ENCODE data around the gene NMNAT1.
"Not testable (repeated sequence)": the region's sequence is repeated elsewhere in the genome, so short reads cannot be mapped to it uniquely, and the experiment has no call there.

The NMNAT1 gene

DNA sequence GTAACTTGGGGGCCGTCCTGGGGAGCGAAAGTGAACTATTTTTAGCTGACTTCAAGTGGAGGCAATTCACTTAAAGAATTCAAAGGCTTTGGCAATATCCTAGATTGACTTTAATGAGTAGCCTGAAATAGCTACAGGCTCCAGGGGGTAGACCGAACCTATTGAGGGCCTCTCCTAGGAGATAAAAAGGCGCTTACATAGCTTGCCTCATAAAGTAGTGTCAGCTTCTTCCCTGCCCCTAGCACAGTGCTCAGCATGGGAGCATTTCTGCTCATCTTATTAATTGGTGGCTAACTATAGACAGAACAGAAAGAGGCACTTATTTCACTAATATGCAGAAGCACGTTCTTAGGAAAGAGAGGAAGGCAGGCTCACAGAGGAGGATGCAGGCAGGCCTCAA is 20.9 kb upstream of the NMNAT1 start:
- DNase-seq = no peak

DNA sequence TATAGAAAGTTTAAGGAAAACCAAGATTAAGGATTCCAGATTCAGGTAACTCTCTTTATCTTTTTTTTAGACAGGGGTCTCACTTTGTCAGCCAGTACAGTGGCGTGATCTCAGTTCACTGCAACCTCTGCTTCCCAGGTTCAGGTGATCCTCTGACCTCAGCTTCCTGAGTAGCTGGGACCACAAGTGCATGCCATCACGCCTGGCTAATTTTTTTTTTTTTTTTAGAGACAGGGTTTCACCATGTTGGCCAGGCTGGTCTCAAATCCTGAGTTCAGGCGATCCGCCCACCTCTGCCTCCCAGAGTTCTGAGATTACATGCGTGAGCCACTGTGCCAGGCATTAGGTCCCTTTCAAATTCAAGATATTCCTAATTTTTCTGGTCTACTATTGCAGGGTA is 16.0 kb upstream of the NMNAT1 start:
- DNase-seq = no peak

DNA sequence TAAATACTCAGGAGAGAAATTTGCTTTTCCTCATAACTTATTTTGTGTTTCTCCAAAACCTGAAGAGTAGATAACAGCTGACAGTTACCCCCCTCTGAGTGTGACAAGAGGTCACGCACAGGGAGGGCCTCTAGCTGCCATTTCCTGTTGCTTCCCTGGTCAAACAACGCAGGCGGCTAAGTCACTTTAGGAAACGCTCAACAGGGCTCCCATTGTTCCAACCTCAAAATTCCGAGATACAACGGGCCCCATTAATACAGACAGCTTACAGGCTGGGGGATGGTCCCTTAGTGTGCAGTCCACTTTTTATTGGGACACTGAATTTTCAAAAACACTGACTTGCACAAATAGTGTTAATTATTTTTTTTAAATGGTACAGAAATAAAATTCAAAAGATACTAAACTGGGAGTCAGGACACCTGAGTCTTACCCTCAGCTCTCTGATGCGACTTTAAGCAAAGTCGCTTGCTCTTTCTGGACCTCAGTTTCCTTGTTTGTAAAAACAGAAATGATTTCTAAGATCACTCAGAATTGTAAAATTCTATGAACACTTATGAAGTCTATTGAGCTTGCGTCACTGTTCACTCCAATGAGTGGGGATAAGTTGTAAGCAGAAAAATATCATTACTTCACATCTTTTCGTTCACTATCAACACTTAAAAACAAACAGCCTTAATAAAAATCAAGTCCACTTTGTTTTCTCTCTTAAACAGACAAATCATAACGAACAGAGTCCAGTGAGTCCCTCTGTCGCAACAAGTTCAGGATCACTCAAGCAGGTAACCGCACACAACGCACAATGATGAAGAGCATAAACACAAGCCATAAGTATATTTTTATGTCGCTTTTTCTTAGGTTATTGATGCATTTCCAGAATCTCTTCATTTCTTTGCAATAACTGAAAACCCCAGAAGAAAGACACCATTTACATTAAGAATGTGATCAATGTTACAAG is 13.6 kb upstream of the NMNAT1 start:
- no peak for DNase-seq

DNA sequence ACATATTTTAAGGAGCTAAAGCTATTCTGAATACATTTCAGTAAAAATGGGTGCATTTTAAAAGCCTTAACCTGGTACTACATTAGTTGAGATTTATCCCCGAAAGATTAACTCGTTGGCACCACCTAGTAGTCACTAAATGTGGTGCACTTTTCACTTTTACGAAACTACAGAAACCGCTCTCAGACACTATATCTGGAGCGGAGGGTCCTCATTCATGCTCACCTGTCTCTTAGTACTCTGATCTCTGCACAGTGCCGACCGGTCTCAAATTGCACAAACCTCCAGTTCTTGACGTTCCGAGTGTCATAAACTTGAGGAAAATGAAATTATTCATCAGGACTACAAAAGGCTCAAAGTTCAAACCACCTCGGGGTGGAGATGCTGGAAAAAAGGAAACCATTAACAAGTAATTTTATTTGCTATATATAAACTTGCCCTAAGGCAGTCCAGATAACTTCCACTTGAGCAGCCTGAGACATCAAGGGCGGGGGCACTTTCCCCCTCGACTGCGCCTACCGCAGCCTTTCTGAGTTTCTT is 806 bp upstream of the NMNAT1 start:
- DNase-seq = no peak

DNA sequence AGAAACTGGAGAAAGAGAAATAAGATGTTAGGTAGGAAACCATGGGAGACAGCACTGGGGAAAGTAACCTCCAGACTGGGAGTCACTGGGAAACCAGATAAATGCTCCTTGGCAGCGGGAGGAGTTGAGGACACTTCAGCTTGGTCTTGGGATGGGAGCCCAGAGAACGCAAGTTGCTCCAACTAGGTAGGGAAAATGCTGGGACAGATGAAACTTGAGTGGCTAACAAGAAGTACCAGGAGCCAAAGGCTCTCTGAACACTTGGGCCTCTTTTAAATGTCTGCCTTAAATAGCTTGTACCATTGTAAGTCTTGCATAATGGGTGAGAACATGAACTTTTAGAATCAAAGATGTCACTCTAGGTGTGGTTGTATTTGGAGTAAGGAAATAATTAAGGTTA is 3.0 kb downstream of the NMNAT1 start:
- no peak for DNase-seq

DNA sequence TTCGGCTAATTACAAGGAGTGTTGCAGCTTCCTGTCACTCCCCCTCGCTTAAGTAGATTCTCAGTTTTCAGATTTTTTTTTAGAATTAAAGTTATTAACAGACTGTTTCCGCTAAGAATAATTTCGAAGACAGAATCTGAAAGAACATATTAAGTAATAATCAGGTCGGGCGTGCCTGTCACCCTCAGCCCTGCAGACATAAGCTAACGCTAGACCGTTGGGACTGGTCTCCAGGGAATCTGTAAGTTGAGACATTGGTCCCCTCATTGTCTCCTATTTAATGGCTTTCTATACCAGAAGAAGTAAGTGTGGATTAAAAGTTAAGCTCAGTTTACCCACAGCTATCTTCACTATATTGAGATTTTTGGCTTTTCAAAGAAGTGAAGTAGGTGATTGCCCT is 14.5 kb downstream of the NMNAT1 start:
- no peak for DNase-seq

DNA sequence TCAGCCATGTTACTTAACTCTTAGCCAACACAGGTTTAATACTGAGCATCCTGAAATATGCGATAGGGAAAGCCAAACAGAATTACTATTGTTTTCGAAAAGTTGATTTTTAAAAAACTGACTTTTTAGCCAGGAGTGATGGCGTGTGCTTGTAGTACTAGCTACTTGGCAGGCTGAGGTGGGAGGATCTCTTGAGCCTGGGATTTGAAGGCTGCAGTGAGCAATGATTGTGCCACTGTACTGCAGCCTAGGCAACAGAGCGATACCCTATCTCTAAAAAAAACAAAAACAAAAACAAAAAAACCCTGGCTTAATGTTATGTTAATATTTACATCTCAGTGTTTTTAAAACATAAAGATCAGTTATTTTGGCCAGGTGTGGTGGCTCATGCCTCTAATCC is 16.7 kb downstream of the NMNAT1 start:
- no peak for DNase-seq

DNA sequence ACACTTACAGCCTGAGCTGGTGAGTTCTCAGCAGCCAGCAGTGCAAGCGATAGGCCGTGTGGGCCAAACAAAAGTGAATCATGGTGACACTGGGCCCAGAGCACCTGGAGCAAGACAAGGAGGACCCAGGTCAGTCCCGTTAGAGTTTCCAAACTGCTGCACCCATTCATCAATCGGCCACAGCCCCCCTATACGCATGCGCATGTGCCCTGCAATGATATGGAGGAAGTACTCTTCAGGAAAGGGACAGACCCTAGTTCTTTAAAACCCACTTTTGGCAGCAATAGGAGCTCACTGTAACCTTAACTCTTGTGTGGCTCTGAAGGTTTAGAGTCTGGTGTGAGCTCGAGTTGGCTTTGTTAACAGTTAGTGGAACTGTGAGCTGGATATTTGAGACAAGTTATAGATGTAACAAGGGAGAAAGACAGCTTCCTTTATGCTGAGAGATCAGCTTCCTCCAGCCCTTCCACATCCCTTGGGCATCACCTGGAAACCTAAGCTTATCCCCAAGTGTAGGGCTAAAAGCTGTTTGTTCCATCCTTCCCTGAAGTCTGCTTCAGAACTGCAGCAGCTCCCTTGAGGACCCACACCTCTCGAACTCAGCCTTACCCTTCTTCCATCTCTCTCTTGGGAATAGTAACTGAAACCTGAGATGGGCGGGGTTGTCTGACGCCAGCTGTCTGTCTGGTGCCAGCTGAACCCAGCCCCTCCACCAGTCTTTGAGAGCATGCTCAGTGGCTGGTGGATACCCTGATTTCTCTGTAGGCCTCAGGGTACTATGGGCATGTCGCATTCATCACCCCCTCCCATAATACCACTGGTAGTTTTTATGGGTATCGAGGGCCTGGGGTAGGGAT is 17.7 kb downstream of the NMNAT1 start:
- no peak for DNase-seq

DNA sequence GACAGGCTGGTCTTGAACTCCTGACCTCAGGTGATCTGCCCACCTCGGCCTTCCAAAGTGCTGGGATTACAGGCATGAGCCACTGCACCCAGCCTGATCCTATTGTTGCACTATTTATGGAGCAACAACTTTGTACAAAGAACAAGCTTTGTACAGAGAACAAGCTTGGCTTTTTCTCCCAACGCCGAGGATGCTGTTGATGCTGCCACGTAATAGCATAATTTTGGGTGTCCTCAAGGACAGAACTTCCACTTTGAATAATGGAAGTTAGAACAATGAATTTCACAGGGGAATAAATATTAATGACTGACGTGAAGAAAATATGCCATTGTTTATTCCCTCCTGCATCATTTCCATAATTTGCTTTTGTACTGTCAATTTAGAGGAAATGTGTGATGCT is 41.0 kb downstream of the NMNAT1 start:
- no peak for DNase-seq

DNA sequence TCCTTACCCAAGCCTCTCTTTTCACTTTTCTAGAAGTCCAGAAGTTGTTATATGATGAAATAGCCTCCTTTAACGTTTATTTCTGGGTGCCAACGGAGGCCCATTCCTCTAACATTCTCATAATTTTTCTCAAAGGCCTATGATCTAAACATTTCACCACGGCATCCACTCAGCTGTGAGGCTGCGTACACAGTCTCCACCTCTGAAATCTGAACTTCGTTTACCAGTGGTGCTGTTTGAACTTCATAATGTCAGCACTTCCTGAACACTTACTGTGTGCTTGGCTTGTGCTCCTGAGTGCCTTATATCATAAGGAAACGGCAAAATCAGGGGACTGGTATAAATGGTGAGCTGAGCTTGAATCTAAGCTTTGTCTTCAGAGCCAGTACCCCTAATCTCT is 41.7 kb downstream of the NMNAT1 start:
- no peak for DNase-seq

DNA sequence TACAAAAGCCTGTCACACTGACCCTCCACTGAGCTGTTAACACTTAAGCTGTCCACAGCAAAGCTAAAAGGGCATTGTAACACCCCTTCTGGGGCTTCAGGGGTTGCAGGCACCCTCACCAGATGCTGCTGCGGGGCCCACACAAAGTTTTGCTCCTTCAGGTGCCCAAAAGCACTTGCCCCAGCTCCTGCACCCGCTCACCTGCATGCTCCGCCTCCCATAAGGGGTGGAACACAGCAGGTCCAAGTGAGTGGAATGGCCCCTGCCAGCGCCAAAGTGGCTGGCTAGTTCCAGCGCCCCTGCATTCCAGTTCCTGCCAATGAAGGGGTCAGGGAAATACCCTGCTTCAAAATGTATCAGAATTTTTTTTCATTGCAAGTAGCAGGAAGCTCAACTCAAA is 46.5 kb downstream of the NMNAT1 start:
- no peak for DNase-seq

DNA sequence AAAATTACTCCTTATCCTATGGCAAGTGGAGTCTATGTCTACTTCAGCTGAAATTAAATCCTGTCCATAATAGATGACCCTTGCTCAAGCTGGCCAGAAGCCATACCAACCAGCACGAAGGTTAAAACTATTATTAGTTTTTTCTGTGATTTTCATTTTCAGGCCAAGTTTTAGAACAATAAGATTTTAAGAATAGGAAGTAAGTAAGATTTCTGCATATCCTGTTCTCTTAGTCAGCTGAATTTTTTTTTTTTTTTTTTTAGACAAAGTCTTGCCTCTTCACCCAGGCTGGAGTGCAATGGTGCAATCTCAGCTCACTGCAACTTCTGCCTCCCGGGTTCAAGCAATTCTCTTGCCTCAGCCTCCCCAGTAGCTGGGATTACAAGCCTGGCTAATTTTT is 47.7 kb downstream of the NMNAT1 start:
- DNase-seq = no peak

DNA sequence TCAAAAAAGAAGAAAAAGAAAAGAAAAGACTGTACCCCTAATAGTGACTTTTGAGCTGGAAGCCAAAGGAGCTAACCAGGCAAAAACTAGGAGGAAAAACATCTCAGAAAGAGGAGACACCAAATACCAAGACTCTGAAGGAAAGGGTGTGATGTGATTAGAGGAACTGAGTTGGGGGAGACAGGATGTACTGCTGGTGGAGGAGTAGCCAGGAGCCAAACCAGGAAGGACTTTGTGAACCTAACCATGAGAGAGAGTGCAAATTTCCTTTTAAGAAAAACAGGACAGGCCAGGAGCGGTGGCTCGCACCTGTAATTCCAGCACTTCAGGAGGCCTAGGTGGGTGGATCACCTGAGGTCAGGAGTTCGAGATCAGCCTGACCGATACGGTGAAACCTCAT is 49.6 kb downstream of the NMNAT1 start:
- DNase-seq = no peak

DNA sequence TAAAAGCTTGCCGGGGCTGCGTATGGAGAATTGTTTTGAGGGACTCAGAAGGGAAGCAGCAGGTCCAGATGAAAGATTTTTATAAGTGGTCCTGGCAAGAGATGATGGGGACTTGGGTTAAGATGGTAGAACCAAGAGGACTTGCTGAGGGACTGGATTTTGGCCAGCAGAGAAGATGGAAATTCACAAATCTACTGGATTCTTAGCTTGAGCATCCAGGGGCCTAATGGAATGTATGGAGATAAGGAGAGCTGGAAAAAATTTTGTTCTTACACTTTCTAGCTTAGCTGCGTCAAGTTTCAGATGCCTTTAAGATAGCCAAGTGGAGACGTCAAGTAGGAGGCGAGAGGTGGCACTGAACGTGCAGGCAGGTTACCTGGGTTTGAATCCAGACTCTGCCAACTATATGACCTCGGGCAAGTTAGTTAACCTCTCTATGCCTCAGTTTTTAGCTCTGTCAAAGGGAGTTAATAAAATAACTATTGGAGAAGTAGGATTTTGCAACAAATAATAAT is 50.3 kb downstream of the NMNAT1 start:
- DNase-seq = no peak

DNA sequence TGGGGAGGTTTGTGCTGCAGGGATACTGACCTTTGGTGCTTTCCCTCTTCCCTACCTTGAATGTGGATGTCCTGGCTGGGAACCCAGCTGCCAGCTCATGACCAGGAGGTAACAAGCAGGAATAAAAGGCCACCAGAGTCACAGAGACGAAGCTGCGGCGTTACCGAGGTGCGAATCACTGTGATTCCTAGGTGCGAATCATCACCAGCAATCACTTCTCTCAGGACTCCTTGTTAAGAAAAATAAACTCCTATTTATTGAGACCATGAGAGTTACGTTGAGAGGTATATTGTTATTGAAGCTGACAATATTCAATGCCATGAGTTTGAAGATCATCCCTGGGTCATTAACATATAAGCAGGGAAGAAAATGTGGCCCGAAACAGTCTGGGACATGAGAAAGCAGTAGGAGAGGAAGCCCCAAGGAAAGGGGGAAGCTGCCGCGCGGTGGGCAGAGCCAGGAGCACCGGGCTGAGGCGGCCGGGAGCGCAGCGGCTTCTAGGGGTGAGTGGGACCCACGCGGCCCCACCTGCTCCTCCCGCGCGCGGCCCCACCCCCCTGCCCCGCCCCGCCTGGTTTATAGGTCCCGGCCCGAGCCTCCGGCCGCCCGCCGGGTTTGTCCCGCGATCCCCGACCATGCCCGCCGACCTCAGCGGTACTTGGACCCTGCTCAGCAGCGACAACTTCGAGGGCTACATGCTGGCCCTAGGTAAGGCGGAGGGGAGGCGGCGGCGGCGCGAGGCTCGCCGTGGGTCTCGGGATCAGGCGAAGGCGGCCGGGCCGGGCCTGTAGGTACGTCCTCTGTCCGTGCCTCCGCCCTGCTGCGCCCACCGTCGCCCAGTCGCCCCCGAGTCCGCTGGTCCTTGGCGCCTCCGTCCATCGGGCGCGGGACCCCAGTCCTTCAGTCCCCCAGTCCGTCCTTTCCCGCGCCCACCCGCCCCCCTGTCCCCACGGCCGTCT is 53.6 kb downstream of the NMNAT1 start, which contains the start of gene RBP7:
Gene RBP7 (plus strand): TSS at position 605 of the 959 bp plus-strand sequence. CDS start 31 bp downstream, at position 636.
- no peak for DNase-seq

DNA sequence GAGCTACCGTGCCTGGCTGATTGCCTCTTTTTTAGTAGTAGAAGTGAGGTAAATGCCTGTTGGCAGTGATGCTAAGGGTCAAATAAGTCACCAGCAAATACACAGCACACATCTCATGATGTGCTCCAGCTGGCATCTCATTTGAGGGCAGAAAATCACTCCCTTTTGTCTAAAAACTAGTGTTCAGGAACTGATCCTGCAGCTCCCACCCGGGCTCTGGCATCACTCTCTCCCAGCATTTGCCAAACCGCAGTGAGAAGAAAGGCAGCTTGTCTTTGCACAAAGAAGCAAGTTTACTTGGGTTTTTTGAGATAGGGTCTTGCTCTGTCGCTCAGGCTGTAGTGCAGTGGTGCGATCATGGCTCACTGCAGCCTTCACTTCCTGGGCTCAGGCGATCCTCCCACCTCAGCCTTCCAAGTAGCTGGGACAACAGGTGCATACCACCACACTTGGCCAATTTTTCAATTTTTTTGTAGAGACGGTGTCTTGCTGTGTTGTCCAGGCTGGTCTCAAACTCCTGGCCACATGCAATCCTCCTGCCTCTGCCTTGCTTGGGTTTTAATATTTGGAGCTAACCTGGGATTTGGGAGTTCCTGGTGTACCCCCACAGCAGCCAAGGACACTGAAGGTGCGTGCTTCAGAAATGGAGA is 57.9 kb downstream of the NMNAT1 start:
- DNase-seq = no peak

DNA sequence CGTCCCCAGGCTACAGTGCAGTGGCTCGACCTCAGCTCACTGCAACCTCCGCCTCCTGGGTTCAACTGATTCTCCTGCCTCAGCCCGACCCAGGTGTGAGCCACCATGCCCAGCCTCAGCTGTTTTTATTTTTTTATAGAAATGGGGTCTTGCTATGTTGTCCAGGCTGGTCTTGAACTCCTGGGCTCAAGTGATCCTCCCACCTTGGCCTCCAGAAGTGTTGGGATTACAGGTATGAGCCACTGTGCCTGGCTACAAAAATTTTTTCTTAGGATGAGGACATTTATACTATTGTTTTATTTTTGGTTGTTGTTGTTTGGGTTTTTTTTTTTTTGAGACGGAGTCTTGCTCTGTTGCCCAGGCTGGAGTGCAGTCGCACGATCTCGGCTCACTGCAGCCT is 62.0 kb downstream of the NMNAT1 start:
- DNase-seq = not testable (repeated sequence)

DNA sequence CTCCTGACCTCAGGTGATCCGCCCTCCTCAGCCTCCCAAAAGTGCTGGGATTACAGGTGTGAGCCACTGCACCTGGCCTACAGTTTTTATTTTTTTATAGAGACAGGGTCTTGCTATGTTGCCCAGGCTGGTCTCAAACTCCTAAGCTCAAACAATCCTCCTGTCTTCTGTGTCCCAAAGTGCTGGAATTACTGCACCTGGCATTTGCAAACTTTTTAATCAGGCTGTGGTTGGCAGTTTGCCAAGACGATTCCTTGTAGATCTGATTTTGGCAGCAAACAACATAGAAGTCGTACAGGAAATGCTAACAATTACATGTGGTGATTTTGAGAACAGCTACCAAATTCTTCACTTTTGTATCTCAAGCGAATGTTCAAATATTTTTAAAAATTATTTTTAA is 63.9 kb downstream of the NMNAT1 start:
- no peak for DNase-seq

DNA sequence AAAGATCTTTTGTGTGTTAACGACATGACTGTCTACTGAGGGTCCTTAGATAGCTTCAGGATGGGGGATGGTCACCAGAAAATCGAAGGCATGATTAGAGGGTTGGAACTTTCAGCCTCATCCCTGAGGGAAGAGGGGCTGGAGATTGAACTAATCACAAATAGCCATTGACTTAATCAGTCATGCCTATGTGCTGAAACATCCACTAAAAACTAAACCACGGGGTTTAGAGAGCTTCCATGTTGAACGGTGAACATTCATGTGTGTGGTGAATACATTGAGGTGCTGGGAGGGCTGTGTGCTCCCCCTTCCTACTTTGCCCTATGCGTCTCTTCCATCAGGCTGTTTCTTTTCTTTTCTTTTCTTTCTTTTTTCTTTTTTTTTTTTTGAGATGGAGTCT is 70.7 kb downstream of the NMNAT1 start:
- no peak for DNase-seq

DNA sequence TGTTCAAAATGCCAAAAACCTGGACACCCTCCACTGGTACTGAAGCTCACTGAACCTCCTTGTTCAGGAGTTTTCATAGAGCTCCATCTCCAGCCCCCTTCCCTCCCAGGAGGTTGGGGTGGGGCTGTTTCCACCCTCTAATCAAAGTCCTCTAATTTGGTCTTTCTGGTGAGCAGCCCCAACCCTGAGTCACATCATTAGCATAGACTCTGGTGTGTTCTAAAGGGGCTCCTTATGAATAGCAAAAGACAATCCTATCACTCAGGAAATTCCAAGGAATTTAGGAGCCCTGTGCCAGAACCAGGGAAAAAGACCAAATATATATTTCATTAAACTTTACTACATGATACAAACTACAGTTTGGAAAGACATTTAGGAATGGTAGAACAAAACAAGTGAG is 76.3 kb downstream of the NMNAT1 start:
- DNase-seq = no peak

DNA sequence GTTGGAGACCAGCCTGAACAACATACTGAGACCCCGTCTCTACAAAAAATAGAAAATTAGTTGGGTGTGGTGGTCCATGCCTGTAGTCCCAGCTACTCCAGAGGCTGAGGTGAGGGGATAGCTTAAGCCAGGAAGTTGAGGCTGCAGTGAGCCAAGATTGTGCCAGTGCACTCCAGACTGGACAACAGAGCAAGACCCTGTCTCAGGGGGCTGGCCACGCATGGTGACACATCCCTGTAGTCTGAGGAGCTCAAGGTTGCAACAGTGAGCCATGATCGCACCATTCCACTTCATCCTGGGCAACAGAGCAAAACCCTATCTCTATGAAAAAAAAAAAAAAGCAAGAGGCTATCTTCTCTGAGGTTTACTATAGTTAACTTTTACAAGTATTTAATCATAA is 76.8 kb downstream of the NMNAT1 start:
- DNase-seq = no peak

DNA sequence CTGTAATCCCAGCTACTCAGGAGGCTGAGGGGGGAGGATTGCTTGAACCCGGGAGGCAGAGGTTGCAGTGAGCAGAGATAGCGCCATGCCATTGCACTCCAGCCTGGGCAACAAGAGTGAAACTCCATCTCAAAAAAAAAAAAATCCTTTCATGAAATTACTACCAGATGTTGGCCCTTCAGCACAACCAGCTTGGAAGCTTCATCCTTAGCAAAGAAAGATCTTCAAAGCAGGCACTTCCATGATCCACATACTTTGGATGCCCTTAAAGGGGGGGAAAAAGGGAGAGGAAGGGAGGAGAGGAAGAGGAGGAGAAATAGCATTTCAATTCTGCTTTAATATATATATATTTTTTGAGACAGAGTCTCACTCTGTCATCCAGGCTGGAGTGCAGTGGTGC is 77.4 kb downstream of the NMNAT1 start:
- DNase-seq = not testable (repeated sequence)
